Fibroblast of skin of right quadriceps (primary cell): Measurements from ENCODE around the gene SLC15A1.
"Not testable (repeated sequence)": the region's sequence is repeated elsewhere in the genome, so short reads cannot be mapped to it uniquely, and the experiment has no call there.

Experiments used
- DNase-seq: peaks from one replicate; pipeline ENCODE4 v3.0.0-alpha.2; 2013

SLC15A1 gene

DNA sequence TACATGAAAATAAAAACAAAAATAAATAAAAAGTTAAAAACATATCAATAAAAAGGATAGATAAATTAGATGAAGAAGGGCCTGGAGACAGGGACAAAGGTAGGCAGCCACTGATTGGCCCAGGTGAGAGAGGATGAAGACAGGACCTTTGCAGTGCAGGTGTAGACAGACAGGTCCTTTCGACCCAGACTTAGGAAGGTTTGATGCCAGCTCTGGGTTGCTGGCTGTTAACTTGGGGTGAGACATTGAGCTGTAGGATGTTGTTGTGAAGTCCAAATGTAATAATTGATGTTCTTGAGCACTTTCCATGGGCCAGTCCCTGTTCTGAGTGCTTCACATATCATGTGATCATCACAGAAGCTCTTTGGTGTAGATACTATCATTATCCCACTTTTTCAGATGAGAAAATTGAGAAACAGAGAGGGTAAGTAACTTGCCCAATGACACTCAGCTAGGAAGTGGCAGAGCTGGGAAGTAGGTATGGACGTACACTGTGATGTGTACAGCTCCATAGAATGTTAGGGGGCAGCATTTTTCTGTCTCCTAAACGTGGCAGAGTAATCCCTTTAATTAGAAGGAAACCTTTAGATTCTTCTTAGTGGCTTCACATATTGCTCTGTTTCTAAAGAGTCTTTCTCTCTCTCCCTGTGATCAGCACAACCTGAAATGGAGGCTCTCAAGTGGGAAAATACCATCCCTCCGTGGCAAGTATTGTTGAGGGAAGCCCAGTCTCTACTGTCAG, 99.6 kb downstream of the SLC15A1 start:
- no peak for DNase-seq

DNA sequence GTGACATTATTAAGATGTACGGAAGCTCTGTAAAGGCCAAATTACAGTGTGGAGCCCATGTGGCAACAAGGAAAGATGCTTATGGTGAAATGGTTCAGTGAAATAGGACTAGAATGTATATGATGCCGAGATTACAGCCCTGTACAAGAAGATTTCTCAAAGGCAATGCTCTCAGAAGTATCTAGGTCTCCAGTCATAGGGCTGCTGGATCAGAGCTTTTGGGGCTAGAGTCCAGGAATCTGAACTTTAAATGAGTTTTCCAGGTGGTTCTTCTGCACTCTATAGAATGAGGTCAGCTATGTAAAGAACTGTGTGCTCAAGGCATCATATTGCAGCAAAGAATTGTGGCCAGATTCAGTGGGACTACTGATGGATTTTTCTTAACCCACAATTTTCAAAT, 100.2 kb downstream of the SLC15A1 start:
- DNase-seq: no peak

- DNase-seq: no peak
Observed at GRCh38 chr13:98651744-98652143, 100.7 kb downstream of the SLC15A1 start.

- DNase-seq: no peak
Observed at GRCh38 chr13:98650396-98651107, 101.9 kb downstream of the SLC15A1 start.

DNA sequence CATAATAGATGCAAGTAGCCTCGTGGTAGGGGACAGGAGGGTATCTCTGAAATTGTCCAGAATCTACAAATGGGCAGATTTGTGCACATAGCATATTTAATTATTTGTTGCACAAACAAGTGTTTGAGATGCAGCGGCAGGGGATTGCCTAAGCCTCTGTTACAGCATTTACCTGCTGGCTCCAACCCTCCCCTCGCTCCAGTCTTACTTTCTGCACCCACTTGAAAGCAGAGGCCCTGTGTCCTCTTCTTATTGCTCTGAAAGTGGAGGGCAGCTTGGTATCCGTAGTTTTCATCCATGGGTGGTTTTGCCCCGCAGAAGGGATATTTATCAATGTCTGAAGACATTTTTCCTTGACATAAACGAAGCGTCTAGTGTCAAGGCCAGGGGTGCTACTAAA, 102.6 kb downstream of the SLC15A1 start:
- no peak for DNase-seq

GRCh38 chr13:98648686-98649085, 103.8 kb downstream of the SLC15A1 start:
- DNase-seq: no peak

- DNase-seq: no peak
Observed at GRCh38 chr13:98648141-98648540, 104.3 kb downstream of the SLC15A1 start.

- DNase-seq: no peak
Observed at GRCh38 chr13:98647121-98647520, 105.4 kb downstream of the SLC15A1 start.

DNA sequence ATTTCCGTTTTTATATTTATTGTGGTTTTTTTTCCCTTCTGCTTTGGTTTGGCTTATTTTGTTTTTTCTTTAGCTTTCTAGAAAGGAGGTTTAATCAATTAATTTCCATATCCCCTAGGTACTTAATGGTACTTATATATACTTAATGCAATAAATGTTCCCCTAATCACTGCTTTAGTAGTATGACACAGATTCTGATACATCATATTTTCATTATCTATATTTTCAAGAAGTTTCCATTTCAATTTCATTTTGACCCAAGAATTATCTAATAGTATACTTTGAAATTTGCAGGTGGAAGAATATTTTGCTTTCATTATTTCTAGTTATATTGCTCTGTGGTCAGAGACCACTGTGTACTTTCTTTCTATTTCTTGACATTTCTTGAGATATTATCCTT, 109.0 kb downstream of the SLC15A1 start:
- DNase-seq: no peak

GRCh38 chr13:98641075-98641474, 111.4 kb downstream of the SLC15A1 start:
- DNase-seq: no peak

DNA sequence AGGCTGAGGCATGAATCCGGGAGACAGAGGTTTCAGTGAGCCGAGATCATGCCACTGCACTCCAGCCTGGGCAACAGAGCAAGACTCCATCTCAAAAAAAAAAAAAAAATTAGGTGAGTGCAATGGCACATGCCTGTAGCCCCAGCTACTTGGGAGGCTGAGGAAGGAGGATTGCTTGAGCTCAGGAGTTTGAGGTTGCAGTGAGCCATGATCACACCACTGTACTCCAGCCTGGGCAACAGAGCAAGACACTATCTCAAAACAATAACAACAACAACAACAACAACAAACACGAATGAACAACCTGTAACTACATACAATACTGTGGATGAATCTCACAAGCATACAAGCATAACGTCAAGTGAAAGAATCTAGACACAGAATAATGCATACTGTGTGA, 112.7 kb downstream of the SLC15A1 start:
- DNase-seq: not testable (repeated sequence)

GRCh38 chr13:98638352-98638751, 114.1 kb downstream of the SLC15A1 start:
- not testable (repeated sequence) for DNase-seq
